Breast epithelium (tissue), 3 donors: ENCODE measurements around the gene NDUFS7.

ENCODE experiments used
- POLR2A ChIP-seq: fragments of 450-650 bp; IDR thresholded peaks from one replicate; pipeline ENCODE4 v1.6.1; 2016; ENCODE audit warnings: antibody characterized with exemption, mild to moderate bottlenecking, moderate library complexity
- TF ChIP-seq, protein P1 (sequence below), 3 donors: fragments of 450-650 bp; IDR thresholded peaks; one replicate each; pipeline ENCODE4 v1.5.1; 2016 to 2017; ENCODE audit warnings: antibody characterized with exemption in 3 of 3, mild to moderate bottlenecking in 3 of 3, moderate library complexity in 3 of 3

- TF ChIP-seq, protein P1, sequence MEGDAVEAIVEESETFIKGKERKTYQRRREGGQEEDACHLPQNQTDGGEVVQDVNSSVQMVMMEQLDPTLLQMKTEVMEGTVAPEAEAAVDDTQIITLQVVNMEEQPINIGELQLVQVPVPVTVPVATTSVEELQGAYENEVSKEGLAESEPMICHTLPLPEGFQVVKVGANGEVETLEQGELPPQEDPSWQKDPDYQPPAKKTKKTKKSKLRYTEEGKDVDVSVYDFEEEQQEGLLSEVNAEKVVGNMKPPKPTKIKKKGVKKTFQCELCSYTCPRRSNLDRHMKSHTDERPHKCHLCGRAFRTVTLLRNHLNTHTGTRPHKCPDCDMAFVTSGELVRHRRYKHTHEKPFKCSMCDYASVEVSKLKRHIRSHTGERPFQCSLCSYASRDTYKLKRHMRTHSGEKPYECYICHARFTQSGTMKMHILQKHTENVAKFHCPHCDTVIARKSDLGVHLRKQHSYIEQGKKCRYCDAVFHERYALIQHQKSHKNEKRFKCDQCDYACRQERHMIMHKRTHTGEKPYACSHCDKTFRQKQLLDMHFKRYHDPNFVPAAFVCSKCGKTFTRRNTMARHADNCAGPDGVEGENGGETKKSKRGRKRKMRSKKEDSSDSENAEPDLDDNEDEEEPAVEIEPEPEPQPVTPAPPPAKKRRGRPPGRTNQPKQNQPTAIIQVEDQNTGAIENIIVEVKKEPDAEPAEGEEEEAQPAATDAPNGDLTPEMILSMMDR (IDR thresholded peaks at IDR 0.05), result no peak
- TF ChIP-seq POLR2A, result no peak
These were observed 25.7 kb downstream of the NDUFS7 start for GRCh38 chr19:1409204-1410005.
